GM12865 (cell line): ENCODE results near the gene PEAR1.
A peak's percentile ranks its signal among the peaks of the same experiment; 100 is the strongest.

Experiments used
- DNase-seq: peaks from one replicate; pipeline ENCODE4 v3.0.0; 2010; ENCODE audit warnings: low read depth
- H3K4me3 ChIP-seq: 2 replicates; pipeline ENCODE4 v1.5.1; 2011; ENCODE audit warnings: mild to moderate bottlenecking, low read depth, low read length, control low read depth
- TF ChIP-seq, protein P1 (sequence below): IDR thresholded peaks from 2 replicates; pipeline ENCODE4 v1.5.1; 2011; ENCODE audit warnings: low read length, control low read depth, low read depth, inconsistent platforms; ENCODE audit not compliant: insufficient read depth; ENCODE audit errors: missing control alignments

The PEAR1 gene

GRCh38 chr1:156898971-156899664, 5.6 kb downstream of the PEAR1 start:
- TF ChIP-seq, protein P1, sequence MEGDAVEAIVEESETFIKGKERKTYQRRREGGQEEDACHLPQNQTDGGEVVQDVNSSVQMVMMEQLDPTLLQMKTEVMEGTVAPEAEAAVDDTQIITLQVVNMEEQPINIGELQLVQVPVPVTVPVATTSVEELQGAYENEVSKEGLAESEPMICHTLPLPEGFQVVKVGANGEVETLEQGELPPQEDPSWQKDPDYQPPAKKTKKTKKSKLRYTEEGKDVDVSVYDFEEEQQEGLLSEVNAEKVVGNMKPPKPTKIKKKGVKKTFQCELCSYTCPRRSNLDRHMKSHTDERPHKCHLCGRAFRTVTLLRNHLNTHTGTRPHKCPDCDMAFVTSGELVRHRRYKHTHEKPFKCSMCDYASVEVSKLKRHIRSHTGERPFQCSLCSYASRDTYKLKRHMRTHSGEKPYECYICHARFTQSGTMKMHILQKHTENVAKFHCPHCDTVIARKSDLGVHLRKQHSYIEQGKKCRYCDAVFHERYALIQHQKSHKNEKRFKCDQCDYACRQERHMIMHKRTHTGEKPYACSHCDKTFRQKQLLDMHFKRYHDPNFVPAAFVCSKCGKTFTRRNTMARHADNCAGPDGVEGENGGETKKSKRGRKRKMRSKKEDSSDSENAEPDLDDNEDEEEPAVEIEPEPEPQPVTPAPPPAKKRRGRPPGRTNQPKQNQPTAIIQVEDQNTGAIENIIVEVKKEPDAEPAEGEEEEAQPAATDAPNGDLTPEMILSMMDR = no peak
- no peak for DNase-seq
- H3K4me3 ChIP-seq = no peak overlapping the region

DNA sequence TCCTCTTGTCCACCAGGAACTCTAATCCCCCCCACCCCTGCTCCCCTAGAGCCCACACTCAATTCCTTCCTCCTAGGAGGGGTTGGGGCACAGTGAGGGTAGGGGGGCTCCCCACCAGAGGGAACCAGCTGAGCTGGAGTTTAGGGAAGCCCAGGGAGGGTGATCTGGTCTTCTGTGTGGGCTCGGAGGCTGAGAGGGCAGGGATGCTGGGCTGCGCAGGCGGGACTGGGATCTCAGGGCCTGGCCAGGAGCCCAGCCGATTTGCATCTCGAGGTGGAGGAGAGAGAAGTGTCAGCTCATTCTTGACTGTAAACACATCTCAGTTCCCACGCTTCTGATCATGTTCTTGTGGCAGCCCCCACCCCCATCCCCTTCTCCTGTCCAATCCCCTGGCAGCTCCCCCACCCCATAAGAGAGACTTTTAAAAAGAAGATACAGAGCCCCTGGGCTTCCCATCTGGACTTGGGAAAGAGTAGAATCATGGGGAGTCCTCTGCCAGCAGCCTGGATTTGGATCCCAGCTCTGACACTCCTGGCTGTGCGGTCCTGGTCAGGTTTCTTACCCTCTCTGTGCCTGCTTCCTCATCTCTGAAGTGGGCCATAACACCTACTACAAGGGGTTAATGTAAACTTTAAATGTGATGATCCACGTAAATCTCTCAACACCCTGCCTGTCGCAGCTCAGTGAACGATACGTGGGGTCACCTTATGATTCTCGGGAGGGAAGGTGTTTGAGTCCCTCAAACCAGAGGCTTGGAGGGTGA, 6.6 kb downstream of the PEAR1 start:
- DNase-seq = peak; percentile 17
- TF ChIP-seq, protein P1 = no peak
- H3K4me3 ChIP-seq = no peak overlapping the region

GRCh38 chr1:156900896-156901589, 7.5 kb downstream of the PEAR1 start:
- TF ChIP-seq, protein P1 = no peak
- no peak overlapping the region for H3K4me3 ChIP-seq
- no peak for DNase-seq

DNA sequence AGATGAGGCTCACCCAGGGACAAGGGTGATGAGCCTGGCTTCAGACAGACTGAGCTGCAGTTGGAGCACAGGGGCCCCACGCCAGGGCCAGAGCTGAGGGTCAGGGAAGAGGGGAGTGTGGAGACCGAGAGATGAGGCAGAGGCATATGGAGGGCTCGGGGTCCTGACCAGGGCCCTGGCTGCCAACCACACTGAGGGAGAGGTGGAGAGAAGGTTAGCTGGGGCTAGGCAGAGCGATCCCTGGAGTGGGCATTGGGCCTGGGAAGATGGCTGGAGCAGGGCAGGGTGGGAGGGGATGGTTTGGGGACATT, 8.0 kb downstream of the PEAR1 start:
- H3K4me3 ChIP-seq = no peak overlapping the region
- TF ChIP-seq, protein P1 = no peak
- no peak for DNase-seq

DNA sequence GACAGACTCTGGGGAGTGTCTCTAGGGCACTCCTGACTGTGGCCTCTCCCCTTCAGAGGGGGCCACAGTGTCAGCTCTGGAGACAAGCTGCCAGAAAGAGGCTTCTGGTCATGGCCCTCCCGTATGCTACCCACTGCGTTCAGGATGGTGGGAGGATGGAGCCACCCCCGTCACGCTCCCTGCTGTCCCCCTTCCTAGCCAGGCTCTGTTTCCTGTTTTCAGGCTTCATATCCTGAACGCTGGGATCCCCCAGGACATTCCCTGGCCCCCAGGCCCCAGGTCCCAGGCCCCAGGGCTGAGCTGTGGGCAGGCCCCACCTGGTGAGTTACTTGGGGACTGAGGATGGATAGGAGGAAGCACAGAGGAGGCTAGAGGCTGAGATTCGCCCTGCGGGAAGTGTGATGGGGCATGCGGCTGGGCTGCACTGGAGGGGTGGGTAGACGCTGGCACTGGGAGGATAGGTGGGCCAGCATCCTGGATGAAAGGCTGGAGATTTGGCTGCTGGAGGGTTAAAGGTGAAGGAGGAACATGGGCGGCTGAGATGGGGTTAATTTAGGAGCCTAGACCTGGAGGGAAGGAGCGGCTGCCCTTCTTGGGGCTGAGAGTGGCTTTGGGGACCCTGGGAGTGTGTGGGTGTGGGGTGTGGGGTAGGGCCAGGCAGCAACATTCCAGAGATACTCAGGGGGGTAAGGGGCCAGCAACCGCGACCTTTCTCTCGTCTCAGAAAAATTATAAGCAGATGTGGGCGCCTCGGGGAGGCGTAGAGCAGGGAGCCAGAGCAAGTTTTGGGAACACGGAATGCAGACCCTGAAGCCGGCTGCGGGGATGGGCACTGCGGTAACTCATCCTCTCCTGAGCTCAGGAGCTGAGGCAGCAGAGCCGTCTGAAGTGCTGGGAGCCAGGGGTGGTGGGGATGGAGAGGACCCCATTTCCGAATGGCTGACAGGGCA, 8.7 kb downstream of the PEAR1 start:
- TF ChIP-seq, protein P1 = no peak
- no peak overlapping the region for H3K4me3 ChIP-seq
- DNase-seq = no peak

GRCh38 chr1:156903328-156904091, 10.0 kb downstream of the PEAR1 start:
- H3K4me3 ChIP-seq = no peak overlapping the region
- no peak for DNase-seq
- TF ChIP-seq, protein P1 = no peak
